Endometrial microvascular endothelial cells (primary cell): Measurements from ENCODE around the gene LILRA2. TPM values are rescaled to one million over a fixed set of nuclear protein-coding genes. Genes with fewer than 3 reads are reported as not detected.
"Not testable (repeated sequence)": the region's sequence is repeated elsewhere in the genome, so short reads cannot be mapped to it uniquely, and the experiment has no call there.

ENCODE experiments used
- in situ Hi-C: cut with HindIII; loops from 2 replicates; pipeline ENCODE4 v1.10.0; 2017; ENCODE audit warnings: low sequenced_read_pairs, low pct_unique_long_range_greater_than_20kb; ENCODE audit errors: inconsistent ontology term
- total RNA-seq: library from RNA; depleted of rRNA; stranded (reverse); fragments of >200 nt; gene quantifications from one replicate; pipeline ENCODE4 v1.2.3, GENCODE V29; 2015; ENCODE audit errors: inconsistent ontology term

The LILRA2 gene
- total RNA-seq, 1 donor from 2014 or later: not detected

DNA sequence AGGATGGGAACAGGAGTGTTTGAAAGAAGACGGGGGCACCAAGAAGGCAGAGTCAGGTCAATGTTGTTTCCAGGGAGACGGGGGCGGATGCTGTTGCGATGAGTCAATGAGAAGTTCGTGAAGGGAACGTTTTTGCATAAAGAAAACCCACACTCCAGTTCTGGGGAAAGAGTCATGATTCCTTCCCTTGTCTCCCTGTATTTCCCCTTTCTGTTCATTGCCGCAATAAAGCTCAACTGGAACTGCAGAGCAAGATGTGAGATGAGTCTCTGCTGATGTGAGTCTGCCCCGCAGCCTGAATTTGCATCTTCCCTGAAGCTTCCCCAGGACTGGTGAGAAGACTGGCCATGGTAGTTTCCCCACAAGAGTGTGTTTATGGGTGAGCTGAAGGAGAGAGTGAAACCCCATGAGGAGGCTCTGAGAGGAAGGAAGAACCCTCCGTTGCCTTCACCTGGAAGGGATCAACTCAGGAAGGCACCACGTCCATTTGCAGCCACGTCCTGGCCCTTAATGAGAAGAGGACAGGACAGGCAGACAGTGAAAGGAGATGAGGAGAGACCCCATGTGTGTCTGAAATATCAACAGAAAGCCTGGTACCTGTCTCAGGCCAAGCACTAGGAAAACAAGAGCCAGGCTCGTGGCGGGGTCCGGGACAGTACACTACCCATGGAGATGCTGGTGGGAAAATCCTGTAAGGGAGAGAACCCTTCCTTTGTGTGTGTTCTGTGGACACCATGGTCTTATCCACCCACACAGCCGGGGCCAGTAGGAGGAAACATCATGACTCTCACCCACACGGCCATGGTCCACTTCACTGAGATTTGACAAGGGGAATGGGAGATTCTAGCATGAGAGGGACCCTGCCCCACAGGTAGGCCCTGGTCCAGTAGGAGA, 33.5 kb downstream of the LILRA2 start:
- in situ Hi-C loops: no loop called here

DNA sequence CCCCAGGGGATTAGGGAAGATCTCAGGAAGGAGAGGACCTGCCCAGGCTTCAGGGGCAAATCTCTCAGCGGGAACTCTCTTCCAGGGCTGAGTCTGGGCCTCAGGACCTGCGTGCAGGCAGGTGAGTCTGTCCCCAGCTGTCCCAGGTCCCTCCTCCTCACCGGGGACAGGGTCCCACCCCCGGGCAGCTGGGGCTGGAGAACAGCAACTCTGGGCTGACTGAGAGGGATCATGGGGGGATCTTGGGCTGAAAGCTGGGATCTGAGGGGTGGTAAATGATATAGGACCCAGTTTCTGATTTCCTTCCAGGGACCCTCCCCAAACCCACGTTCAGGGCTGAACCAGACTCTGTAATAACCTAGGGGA, 34.2 kb downstream of the LILRA2 start:
- in situ Hi-C loops: no loop called here

DNA sequence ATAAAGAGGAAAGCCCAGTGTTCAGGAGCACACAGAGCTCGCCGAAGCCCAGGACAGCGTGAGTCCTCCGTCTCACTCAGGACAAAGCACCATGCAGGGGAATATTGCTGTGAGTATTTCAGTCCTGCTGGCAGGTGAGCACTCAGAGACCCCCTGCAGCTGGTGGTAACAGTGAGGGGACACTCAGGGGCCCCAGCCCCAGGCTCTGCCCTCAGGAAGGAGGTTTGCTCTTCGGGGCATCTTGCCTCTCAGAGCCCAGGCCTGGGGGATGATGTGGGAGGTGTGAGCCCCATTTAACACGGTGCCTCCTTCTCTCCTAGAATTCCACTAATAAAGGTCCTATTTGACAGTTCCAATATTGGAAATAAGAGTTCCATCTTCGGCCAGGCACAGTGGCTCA, 34.6 kb downstream of the LILRA2 start:
- in situ Hi-C loops: no loop called here

- in situ Hi-C loops: no loop called here
Measured at GRCh38 chr19:54608792-54609191, 35.2 kb downstream of the LILRA2 start.

- in situ Hi-C loops: no loop called here
Measured at GRCh38 chr19:54609356-54609791, 35.8 kb downstream of the LILRA2 start.

DNA sequence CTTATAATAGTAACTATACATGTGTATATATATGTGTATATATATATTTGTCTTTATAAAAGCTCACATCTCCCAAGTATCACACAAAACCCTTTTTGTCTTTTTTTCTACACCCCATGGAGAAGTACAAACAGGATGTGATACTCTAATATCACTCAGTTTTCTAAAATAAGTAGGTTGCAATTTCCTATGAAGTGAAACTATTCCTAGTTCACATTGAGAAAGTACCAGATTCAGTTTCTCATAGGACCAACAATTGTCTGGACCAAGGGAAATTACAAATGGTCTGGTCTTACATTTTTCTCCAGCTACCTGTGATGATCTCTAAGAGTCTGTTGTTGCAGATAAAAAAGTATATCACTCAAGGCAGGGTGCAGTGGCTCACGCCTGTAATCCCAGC, 38.8 kb downstream of the LILRA2 start:
- in situ Hi-C loops: no loop called here

GRCh38 chr19:54614726-54615125, 41.1 kb downstream of the LILRA2 start:
- in situ Hi-C loops: no loop called here

GRCh38 chr19:54616057-54616456, 42.5 kb downstream of the LILRA2 start:
- in situ Hi-C loops: no loop called here

- in situ Hi-C loops: no loop called here
Measured at GRCh38 chr19:54616821-54617560, 43.4 kb downstream of the LILRA2 start.

DNA sequence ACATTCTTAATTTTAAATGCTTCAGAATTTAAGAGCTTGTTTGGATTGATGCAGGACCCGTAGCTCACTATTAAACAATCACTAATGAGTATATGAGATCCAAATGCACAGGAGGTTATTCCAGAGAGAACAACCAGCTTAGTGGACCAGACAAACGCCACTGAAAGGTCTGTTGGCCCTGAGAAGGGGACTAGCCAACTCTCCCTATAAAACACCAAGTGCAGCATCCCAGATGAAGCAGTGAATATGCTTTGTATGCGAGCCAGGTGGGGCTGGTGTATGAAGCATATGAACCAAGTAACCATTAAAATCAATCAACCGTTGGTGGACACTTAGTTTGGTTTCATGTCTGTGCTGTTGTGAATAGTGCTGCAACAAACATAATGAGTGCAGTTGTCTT, 46.9 kb downstream of the LILRA2 start:
- in situ Hi-C loops: no loop called here

DNA sequence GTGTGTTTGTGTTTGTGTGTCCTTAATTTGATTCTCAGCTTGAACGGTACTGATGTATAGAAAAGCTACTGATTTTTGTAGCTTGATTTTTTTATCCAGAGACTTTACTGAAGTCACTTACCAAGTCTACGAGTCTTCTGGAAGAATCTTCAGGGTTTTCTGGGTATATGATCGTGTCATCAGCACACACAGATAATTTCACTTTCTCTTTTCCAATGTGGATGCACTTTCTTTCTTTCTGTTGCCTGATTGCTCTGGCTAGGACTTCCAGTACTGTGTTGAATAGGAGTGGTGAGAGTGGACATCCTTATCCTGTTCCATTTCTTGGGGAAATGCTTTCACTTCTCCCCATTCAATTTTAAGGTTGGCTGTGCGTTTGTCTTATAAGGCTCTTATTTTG, 48.8 kb downstream of the LILRA2 start:
- in situ Hi-C loops: no loop called here

DNA sequence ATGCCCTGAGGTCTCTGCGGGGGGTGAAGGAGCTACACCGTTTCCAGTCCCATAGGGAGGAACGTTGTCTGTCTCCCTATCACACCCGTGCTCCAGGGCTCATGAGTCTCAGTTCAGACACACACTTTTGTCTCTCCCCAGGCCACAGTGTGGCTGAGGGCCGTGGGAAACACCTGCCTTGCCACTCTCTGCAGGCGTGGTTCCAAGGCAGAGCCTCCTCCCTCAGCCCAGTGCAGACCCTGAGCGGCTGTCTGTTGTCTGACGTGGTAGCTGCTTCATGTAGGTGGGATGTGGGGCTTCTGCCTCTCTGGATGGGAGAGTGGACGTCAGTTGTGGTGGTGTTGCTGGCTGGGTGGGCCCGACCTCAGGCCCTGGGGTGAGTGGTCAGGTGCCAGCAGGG, 50.6 kb downstream of the LILRA2 start:
- in situ Hi-C loops: not testable (repeated sequence)

GRCh38 chr19:54624934-54625730, 51.5 kb downstream of the LILRA2 start:
- in situ Hi-C loops: not testable (repeated sequence)

DNA sequence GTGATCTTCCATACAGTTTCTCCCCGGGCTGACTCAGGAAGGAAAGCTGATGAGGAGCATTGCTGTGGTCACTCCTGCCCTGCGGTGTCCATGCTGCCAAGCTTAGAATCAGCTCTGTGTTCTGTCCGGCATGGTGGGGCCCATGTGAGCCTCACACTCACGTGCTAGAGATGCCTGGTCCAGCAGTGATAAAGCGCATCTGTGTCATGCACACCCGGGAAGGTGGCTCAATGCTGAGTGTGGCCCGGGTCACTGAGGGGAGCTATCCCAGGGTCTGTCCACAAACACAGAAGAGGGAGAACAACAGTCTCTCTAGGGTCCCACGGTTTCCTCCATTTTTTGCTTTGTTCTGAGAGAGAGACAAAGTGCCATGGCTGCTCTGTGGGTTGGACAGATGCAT, 53.2 kb downstream of the LILRA2 start:
- in situ Hi-C loops: no loop called here

- in situ Hi-C loops: not testable (repeated sequence)
Measured at GRCh38 chr19:54627912-54628311, 54.3 kb downstream of the LILRA2 start.

GRCh38 chr19:54630262-54630661, 56.7 kb downstream of the LILRA2 start, which contains the start of gene LILRB1:
TSS of gene LILRB1 (plus strand) at chr19:54630484. CDS start at chr19:54631074, 590 bp downstream.
- in situ Hi-C loops: not testable (repeated sequence)

- in situ Hi-C loops: no loop called here
Measured at GRCh38 chr19:54630782-54631181, 57.2 kb downstream of the LILRA2 start.

- in situ Hi-C loops: not testable (repeated sequence)
Measured at GRCh38 chr19:54631489-54632337, 58.1 kb downstream of the LILRA2 start.
